ENCODE results near the gene ZNF41.
"Not testable (repeated sequence)": the region's sequence is repeated elsewhere in the genome, so short reads cannot be mapped to it uniquely, and the experiment has no call there.

ZNF41 gene

DNA sequence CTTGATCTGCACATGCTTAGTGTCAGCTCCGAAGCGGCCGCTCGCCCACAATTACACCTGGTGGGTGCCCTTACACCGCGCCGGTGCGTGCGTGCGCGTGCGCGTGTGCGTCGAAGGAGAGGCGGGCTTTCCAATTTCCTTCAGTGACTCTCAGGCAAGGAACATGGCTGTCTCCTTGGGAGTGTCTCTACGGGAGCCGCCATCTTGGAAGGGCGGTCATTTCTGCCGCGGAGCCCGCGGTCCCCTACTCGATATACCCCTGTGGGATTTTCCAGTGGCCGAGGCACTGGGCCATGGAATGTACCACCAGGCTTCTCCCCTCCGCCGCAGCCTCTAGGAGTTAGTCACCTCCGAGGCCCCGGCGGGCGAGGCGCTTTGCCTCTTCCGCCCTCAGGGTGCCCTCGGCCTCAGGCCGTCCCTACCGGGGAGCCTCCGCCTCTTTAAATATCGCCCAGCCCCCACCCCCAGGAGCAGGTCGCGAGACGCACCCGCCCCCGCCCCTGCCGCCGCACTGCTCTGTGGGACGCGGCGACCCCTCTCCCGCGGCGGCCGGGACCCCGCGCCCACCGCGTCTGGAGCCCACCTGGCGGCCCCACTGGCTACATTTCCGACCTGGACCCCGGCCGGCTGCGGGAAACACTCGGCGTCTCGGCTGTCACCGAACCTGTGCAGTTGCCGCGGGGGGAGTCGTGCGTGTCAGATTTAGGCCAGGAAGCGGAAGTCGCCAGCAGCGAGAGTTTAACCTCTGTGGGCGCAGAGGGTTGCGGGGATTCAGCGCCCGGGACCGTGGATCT is at the start of gene ZNF41:
TSS of gene ZNF41 (minus strand) at position 711 of the 794 bp plus-strand sequence. CDS start 15,741 bp downstream, outside the sequence.
- DNase-seq (ENCODE audit: low spot score): peak; percentile 52

DNA sequence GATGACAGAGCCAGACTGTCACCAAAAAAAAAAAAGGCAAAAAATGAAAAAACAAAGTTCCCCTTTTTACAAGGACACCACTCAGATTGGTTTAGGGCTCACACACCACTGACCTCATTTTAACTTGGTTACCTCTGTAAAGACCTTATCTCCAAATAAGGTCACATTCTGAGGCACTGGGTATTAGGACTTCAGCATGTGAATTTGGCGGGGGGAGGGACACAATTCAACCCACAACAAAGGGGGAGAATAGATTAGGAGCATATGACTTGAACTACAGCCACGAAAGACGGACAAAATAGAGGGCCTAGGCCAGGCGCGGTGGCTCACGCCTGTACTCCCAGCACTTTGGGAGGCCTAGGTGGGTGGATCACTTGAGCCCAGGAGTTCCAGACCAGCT is 47.0 kb upstream of the ZNF41 start:
- DNase-seq (ENCODE audit: low spot score): no peak

DNA sequence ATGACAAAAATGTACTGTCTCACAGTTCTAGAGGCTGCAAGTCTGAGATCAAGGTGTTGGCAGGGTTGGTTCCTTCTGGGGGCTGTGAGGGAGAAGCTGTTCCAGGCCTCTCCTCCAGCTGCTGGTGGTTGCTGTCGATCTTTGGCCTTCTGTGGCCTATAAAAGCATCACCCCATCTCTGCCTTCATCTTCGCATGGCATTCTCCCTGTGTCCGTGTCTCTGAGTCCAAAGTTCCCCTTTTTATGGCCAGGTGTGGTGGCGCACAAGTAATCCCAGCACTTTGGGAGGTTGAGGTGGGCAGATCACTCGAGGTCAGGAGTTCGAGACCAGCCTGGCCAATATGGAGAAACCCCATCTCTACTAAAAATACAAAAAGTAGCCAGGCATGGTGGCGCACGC is 46.5 kb upstream of the ZNF41 start:
- no peak for DNase-seq (ENCODE audit: low spot score)

DNA sequence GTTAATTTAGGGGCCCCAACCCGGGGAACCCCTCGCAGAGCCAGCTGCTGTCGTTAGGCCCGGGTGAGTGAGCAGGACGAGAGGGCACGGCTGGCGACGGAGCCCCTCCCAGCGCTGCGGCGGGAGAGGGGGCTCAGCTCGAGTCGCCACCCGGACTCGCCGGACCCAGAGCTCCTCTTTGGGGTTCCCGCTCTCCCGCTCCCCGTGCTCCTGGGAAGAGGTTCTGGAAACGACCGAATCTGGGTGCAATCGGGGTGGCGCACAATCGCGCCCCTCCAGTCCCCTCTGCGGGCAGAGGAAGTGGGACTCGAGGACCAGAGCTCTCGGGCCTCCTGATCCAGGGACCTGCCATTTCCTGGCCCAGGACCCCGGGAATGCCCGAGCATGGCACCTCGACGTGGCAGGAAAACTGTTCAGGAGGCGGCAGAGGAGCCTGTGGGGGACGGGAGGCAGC is 40.7 kb upstream of the ZNF41 start:
- DNase-seq (ENCODE audit: low spot score): no peak

DNA sequence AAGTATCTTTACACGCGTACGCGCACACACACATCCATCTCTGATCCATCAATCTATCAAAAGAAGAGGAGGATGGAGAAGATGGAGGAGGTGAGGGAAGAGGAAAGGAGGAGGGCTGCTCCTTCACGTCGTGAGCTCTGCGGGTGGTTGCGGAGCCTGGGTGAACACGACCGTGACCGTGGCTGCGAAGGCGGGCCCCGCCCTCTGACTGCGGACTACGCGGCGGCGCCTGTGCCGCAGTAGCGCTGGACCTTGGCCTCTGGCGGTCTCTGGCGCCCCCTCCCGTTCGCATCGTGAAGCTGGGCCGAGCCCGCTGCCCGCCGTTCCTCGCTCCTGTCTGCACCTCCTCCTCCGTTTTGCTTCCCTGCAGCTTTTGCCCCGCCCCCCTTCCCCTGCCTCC is 40.3 kb upstream of the ZNF41 start:
- DNase-seq (ENCODE audit: low spot score): peak; percentile 58

DNA sequence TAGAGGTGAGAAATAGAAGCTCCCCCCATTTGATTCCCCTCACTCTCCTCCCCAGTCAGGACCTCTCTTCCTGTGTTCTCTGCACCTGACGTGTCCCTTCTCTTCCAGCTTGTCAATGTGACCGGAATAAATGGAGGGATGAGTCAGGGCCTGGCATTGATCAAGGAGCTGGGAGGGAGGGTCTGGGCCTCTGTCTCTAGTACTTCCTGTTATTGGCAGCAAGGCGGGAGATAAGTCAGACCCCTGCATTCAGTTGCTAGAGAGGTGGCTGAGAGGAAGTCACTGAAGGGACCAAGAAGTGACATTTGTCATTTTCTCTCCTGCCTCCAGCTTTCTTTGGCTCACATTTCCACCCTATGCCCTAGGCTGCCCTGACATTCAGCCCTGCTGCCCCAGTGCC is 35.1 kb upstream of the ZNF41 start:
- DNase-seq (ENCODE audit: low spot score): peak; percentile 38

DNA sequence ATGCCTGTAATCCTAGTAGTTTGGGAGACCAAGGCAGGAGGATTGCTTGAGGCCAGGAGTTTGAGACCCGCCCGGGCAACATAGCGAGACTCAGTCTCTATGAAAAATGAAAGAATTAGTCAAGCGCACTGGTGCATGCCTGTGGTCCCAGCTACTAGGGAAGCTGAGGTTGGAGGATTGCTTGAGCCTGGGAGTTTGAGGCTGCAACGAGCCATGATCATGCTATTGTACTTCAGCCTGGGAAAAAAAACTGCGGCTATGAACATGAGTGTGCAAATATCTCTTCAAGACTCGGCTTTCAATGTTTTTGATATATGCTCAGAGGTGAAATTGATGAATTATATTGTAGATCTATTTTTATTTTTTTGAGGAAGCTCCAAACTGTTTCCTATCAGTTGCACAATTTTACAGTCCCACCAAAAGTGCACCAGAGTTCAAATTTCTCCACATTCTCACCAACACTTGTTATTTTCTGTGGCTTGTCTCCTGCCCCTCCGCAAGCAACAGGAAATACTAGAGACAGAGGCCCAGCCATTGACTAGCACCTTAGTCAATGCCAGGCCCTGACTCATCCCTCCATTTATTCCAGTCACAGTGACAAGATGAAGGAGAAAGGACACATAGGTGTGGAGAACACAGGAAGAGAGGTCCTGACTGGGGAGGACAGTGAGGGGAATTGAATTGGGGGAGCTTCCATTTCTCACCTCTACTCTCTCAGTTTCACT is 33.1 kb upstream of the ZNF41 start:
- DNase-seq (ENCODE audit: low spot score): peak; percentile 65

DNA sequence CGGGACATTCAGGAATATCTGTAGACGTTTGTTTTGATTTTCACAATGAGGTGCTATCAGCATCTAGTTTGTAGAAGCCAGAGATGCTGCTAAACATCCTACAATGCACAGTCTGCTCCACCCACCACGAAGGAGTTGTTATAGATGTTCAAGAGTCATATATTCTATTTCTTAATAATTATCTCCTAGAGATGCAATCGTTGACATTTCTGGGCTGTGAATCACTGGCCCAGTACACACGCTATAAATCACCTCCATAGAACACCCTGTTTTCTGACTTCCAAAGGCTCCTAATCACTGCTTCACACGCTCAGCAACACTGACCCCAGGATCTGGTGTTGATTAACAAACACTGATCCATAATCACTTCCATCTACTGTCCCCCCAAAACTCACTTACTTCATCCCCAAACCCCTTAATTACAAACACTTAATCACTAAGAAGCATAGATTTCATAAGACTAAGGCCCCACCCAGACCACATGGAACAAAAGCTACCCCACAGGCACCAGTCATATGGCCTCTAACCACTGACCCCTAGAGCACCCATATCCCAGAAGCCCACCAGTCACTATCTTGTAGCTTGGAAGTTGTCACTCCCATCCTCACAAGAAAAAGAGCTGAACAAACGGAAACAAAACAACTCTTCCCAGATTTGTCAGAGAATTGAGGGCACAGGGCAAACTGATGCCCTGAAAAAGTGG is 31.7 kb upstream of the ZNF41 start:
- no peak for DNase-seq (ENCODE audit: low spot score)

DNA sequence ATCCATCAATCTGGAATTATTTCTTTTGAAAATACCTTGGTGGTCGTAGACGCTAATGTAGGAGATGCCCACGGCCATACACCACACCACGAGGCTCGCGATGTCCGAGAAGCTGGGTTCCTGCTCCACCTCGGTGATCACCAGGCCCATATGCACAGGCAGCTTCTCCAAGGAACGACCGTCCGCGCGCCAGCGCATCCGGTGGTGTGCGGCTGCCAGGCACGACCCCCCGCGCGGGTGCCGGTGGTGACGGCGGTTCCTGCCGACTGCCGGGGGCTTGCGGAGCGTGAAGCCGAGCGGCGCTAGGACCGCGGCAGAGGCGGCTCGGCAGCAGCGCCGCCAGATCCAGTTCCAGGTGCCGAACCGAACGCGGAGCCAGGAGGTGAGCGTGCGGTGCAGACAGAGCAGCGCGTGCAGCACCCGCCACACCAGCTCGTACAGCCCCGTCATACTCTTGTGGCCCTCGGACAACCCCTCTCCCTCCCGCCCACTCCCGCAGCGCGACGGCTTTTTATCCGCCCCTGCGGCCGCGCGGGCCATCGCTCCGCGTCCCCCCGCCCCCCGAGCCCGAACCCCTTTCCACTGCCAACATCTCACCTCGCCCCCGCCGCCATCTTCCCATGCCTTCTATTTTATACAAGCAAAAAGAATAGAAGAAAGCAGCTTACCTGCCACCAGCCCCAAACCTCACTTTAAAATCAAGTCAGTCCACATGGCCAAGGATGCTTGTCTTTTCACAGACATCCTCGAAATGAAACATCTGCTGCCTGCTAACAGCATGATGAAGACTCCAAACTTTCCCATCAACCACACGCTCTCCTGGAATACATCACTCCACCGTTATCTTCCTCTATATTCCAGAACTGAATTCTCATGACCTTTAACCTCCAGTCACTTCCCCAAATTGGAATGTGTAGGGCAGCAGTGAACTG is 30.3 kb upstream of the ZNF41 start:
- not testable (repeated sequence) for DNase-seq (ENCODE audit: low spot score)

DNA sequence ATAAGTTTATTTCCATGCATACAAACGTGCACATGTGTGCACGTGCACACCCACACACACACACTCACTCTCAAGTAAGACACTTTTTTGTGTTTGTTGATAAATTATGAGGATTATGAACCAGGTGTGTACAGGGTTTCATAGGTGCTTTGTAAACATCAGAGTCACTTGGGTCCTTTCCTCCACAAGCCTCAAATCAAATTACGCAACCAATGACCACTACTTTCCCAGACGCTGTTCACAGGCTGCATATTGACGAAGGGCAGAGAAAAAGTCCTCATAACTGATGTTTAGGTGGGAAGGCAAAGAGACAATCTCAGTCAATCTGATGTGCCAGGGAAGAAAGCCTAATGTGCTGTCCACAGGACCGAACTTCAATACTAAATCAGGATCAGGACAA is 29.4 kb upstream of the ZNF41 start:
- DNase-seq (ENCODE audit: low spot score): not testable (repeated sequence)

DNA sequence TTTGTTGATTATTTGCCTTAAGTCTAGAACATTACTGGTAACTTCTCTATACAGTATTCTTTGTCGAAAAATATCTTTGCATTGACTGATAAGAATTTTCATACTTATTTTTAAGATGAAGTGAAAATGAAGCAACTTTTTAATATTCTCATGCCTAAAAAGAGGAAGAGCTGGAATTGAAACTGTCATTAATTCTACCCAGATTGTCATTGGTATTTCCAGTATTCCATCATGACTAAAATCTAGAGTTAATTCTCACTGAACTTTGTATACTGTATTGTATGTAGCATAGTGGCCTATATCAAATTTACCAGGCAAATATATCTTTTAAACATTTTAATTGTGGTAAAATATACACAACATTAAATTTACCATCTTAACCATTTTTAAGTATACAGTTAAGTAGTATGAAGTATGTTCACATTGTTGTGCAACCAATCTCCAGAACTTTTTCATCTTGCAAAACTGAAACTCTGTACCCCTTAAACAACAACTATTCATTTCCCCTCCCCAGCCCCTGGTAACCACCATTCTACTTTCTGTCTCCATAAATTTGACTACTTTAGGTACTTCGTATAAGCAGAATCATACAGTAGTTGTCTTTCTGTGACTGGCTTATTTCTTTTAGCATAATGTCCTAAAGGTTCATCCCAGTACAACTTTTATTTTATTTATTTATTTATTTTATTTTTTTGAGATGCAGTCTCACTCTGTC is 24.3 kb upstream of the ZNF41 start:
- DNase-seq (ENCODE audit: low spot score): no peak

DNA sequence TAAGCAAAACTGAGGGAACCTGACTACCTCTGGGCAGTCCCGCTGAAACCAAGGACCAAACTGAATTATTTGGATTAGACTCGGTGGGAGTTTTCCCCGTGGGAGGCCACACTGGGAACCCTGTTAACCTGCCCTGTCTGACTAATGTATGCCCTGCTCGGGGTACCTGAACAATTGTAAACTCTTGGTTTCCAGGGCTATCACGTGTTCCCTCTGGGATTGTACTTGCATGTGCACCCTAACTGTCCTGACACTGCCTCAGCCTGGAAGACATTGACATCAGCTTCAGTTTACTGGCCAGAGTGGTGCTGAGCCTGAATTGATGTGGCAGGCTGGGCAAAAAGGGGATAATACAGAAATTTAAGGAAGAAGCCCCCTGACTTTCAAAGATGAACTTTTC is 20.1 kb upstream of the ZNF41 start:
- no peak for DNase-seq (ENCODE audit: low spot score)

DNA sequence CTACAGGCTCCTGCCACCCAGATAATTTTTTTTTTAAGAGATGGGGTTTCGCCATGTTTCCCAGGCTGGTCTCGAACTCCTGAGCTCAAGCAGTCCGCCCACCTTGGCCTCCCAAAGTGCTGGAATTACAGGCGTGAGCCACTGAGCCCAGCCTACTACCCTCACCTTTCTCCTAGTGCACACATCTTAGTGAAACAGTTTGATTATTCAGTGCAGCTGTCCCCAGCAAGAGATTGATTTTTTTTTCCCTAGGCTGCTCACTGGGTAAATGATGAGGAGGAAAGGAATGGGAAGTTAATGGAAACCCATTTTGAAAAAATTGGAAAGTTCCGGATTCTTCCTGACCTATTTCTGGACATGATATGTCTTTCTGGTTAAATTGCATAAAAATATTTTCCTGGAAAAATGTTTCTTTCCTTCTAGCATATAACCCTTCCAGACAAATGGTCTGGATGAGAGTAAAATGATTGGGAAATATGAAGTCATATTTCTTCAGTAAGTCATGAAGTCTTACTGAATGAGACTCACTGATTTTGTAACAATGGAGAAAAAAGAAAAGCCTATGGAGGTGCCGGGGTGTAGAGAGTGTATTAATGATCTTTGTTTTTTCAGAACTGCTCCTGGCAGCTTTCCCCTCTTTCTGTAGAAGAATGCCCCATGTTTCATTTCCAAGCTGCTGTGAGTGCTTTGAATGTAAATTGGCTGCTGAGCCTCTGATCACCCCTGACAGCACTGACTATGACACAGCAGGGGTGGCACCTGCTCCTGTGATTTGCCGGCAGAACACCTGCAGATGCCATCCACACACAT is 19.5 kb upstream of the ZNF41 start:
- no peak for DNase-seq (ENCODE audit: low spot score)

DNA sequence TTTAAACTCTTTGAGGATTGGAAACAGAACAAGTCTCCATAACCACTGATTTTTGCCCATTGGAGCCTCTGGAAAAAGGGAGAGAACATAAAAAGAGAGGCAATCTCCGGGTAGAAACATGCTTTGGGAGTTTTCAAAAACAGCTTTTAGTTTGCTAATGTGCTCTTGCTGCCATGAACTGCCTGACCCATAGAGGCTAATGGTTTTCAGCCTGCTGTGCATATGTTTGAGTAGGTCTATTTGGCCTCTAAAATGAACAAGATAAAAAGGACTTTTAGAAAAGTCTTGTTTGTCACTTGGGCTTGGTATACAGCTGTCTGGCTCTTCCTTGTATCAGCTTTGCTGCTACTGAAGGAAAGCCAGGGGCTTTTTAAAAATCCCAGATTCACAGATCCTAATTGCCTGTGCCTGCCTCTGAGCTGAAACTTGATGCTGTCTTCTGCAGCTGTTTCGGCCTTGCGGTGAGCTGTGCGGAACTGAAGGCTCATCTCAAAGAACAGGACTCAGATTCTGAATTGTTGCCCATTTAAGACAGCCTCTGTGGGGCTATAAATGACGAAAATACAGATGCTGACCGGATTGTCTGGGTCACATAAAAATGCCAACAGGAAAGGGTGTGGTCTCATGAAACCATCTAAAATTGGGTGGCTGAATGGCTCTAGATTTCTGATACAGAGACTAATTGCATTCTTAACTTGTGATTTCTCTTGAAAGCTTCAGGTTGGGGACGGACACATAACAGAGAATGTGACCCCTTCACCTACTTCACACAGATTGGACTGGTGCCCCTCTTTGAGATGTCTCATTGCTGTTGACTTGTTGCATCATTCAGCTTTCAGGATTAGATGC is 18.4 kb upstream of the ZNF41 start:
- no peak for DNase-seq (ENCODE audit: low spot score)

DNA sequence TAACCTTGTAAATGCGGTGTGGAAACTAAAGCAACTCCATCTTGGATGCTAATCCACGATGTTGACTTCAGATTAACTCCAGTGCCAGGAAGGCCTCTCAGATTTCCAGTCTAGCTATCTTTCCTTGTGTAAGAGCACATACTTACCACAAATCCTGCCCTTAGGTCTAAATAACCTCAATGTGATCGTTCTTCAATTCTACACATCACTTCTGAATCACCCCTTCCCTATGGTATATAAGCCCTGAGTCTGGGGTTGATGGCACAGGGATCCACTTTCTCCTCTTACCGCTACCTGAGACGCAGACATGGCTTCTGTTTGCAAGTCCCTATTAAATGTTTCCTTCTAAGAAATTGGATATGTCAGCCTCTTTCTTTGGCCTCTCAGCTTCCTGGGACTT is 17.5 kb upstream of the ZNF41 start:
- DNase-seq (ENCODE audit: low spot score): no peak

DNA sequence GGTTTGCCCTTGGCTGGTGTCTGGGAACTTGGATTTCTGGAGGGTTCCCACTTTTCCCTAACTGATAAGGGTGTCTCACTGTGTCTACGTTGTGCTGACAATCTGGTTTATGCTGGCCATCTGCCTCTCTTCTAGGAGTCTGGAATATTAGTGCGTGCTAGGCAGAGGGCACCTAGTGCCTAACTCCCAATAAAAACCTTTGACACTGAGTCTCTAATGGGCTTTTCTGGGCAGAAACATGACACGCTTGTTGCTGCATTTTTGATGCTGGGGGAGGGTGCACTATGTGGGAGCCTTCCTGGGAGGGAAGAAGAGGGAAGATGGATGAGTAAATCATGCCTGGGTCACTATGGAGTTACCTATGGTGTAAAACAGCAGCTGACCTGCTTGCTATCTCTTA is 16.3 kb upstream of the ZNF41 start:
- no peak for DNase-seq (ENCODE audit: low spot score)

DNA sequence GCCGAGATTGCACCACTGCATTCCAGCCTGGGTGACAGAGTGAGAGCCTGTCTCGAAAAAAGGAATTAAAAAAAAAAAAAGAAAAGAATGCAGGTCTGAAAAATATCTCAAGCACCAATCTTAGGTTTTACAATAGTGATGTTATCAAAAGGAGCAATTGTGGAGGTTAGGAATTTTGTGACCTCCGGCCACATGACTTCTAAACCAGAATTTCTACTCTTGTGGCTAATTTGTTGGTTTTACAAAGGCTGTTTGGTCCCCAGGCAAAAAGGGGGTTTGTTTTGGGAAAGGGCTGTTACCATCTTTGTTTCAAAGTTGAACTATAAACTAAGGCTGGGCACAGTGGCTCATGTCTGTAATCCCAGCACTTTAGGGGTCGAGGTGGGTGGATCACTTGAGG is 15.4 kb upstream of the ZNF41 start:
- no peak for DNase-seq (ENCODE audit: low spot score)

DNA sequence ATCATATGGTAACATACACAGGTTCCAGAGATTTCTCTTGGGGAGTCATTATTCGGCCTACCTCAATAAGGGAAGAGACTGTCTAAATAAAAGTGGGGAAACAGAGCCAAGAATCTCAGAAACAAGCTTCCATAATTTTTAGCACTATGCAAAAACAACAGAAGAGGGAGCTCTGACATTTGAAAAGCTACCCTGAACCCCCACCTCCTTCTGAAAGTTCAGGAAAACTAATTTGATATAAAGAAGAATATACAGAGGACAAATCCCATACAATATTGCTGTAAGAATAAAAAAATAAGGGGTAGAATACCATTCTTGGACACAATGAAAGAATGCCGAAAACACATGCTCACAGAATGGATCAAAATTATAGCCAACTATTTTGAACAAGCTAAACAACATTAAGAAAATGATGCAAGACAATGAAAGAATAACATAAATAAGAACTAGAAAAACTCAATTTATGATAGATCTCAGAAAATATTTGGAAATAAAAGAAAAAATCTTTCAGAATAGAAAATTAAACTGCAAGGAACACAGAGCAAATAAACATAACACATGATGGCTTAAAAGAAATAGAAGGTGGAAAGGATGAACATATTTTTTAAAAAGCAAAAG is 14.4 kb upstream of the ZNF41 start:
- DNase-seq (ENCODE audit: low spot score): no peak

DNA sequence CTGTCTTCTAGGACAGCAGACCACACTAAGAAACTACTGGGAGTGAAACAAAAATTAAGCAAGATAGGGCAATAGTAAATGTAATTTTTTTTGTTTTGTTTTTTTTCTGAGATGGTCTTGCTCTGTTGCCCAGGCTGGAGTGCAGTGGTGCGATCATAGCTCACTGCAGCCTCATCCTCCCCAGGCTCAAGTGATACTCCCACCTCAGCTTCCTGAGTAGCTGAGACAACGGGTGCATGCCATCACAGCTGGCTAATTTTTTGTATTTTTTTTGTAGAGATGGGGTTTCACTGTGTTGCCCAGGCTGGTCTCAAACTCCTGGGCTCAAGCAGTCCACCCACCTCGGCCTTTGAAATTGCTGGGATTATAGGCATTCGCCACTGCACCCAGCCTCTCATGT is 9.1 kb upstream of the ZNF41 start:
- DNase-seq (ENCODE audit: low spot score): not testable (repeated sequence)
